H7 (cell line): Measurements from ENCODE around the gene VPS51. TPM values are rescaled to one million over a fixed set of nuclear protein-coding genes. Genes with fewer than 3 reads are reported as not detected.

Experiments used
- DNase-seq: peaks from one replicate; pipeline ENCODE4 v3.0.0; 2012
- H3K27me3 ChIP-seq: 2 replicates; pipeline ENCODE4 v1.6.0; 2011; ENCODE audit warnings: mild to moderate bottlenecking, low read length; ENCODE audit not compliant: control insufficient read depth, insufficient read depth
- H3K36me3 ChIP-seq: replicated peaks from 2 replicates; pipeline ENCODE4 v1.5.1; 2011; ENCODE audit warnings: low read length; ENCODE audit not compliant: control insufficient read depth, insufficient read depth
- H3K4me3 ChIP-seq: 2 replicates; pipeline ENCODE4 v1.5.1; 2011; ENCODE audit warnings: low read depth, mild to moderate bottlenecking, control low read depth, low read length, moderate library complexity; ENCODE audit not compliant: insufficient read depth
- total RNA-seq: library from RNA; depleted of rRNA; stranded (reverse); fragments of >200 nt; shearing (Covaris generic); gene quantifications from 2 replicates; pipeline ENCODE4 v1.2.3, GENCODE V29; 2014

The VPS51 gene
- total RNA-seq, 1 experiment from 2014 or later = 162 TPM

- no peak for DNase-seq
- no peaks in the 10 kb centered on the region; the same call in none of the 2 replicates for H3K36me3 ChIP-seq
- H3K27me3 ChIP-seq = no peaks in the 10 kb centered on the region
These were observed 12.6 kb downstream of the VPS51 start for GRCh38 chr11:65108469-65109123.

GRCh38 chr11:65109231-65110198, 13.5 kb downstream of the VPS51 start:
- DNase-seq = peak; percentile 51
- Histone ChIP-seq H3K36me3 (no peaks in the 10 kb centered on the region; the same call in none of the 2 replicates), H3K4me3 (no peak overlapping the region), H3K27me3 (no peaks in the 10 kb centered on the region)

More at GRCh38 chr11:65108469-65109123, 12.6 kb downstream of the VPS51 start:
- H3K4me3 ChIP-seq = no peak overlapping the region

GRCh38 chr11:65110354-65110861, 14.4 kb downstream of the VPS51 start:
- no peaks in the 10 kb centered on the region; the same call in none of the 2 replicates for H3K36me3 ChIP-seq
- DNase-seq = peak; percentile 97
- no peak overlapping the region for H3K4me3 ChIP-seq
- no peaks in the 10 kb centered on the region for H3K27me3 ChIP-seq

DNA sequence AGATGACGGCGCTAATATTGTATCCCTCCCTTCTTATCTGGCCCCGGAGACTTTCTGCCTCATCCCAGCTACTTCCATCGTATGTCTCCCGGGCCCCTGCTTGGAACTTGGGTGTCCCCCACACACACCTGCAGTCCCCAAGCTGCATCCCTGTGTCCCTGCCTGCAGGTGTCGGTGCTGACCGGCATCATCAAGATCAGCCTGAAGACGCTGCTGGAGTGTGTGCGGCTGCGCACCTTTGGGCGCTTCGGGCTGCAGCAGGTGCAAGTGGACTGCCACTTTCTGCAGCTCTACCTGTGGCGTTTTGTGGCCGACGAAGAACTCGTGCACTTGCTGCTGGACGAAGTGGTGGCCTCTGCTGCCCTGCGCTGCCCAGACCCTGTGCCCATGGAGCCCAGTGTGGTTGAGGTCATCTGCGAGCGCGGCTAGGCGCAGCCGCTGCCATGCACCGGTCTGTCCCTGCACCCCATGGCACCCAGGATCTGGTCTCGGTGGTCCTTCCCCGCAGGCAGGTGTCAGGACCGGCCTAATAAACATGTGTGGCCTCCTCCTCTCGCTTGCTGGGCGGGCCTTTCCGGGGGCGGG, 15.2 kb downstream of the VPS51 start:
- Histone ChIP-seq H3K36me3 (peaks cover 3% of the 10 kb centered on the region), H3K27me3 (no peaks in the 10 kb centered on the region), H3K4me3 (no peak overlapping the region)
- no peak for DNase-seq

DNA sequence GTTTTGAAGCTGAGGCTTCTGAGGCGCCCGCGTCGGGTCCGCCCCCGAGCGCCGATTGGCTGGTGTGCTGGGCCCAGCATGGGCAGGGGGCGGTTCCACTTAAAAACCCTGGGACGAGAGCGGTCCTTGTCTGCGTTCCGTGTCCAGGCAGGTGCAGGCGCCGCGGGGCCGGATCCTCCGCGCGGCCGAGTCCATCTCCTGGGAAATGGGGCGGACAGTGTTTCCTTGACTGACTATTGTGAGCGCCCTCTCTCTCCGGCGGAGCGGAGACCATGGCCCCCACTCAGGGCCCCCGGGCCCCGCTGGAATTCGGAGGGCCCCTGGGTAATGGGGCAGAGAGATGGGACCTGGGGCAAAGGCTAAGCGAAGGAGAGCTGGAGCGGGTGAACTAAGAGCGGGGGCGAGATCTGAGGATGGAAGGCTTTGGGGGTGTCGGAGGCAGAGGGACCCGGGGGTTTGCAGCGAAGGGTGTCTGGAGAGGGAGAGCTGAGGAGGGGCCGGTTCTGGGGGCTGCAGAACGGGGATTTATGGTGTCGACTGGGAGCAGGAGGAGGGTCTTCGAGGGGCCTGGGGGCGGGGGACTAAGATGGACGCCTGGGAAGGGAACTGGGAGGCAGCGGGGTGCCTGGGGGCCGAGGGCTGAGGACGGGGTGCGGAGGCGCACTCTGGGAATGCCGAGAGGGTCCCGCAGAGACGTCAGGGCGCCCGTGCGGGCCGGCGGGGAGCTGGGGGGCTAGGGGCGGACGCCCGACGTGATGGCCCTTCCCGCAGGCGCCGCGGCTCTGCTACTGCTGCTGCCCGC, 15.9 kb downstream of the VPS51 start, which contains the start of gene TM7SF2:
Gene TM7SF2 (plus strand): TSS at position 129 of the 802 bp plus-strand sequence. CDS start 144 bp downstream, at position 273.
- Histone ChIP-seq H3K36me3 (peaks cover 3% of the 10 kb centered on the region), H3K4me3 (peak within 1 kb of the TSS; percentile 87), H3K27me3 (no peaks in the 10 kb centered on the region)
- peak; percentile 99 for DNase-seq

- no peaks in the 10 kb centered on the region for H3K27me3 ChIP-seq
- H3K36me3 ChIP-seq = peaks cover 3% of the 10 kb centered on the region
- H3K4me3 ChIP-seq = peak overlapping the region; percentile 87
- peak; percentile 93 for DNase-seq
These were observed 16.7 kb downstream of the VPS51 start for GRCh38 chr11:65112546-65113360.

- DNase-seq = no peak
- peaks cover 3% of the 10 kb centered on the region for H3K36me3 ChIP-seq
- H3K4me3 ChIP-seq = peak overlapping the region; percentile 87
- no peaks in the 10 kb centered on the region for H3K27me3 ChIP-seq
These were observed 17.3 kb downstream of the VPS51 start for GRCh38 chr11:65113361-65113756.

- Histone ChIP-seq H3K4me3 (no peak overlapping the region), H3K36me3 (peaks cover 5% of the 10 kb centered on the region), H3K27me3 (no peaks in the 10 kb centered on the region)
- no peak for DNase-seq
These were observed 17.8 kb downstream of the VPS51 start for GRCh38 chr11:65113839-65114238.

DNA sequence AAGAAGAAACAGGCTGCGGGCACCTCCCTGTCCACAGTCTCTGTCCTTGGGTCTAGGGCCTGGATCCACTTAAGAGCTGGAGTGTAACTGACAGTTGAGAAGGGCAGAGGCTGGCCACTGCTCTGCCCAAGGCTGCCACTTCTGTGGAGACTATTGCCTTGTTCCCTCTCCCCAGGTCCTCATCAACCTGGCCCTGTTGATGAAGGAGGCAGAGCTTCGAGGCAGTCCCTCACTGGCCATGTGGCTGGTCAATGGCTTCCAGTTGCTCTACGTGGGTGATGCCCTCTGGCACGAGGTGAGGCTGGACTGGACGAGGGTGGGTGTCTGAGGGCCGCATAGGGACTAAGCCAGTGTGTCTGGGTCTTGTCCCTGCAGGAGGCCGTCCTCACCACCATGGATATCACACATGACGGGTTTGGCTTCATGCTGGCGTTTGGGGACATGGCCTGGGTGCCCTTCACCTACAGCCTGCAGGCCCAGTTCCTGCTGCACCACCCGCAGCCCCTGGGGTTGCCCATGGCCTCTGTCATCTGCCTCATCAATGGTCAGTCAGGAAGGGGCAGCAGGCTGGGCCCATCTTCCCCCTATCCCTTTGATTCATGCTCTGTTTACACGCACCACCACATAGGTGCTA, 18.6 kb downstream of the VPS51 start:
- H3K27me3 ChIP-seq = no peaks in the 10 kb centered on the region
- peaks cover 7% of the 10 kb centered on the region for H3K36me3 ChIP-seq
- no peak for DNase-seq
- H3K4me3 ChIP-seq = no peak overlapping the region

- no peaks in the 10 kb centered on the region for H3K27me3 ChIP-seq
- H3K36me3 ChIP-seq = peaks cover 15% of the 10 kb centered on the region
- no peak overlapping the region for H3K4me3 ChIP-seq
- no peak for DNase-seq
These were observed 19.5 kb downstream of the VPS51 start for GRCh38 chr11:65115361-65116082.

DNA sequence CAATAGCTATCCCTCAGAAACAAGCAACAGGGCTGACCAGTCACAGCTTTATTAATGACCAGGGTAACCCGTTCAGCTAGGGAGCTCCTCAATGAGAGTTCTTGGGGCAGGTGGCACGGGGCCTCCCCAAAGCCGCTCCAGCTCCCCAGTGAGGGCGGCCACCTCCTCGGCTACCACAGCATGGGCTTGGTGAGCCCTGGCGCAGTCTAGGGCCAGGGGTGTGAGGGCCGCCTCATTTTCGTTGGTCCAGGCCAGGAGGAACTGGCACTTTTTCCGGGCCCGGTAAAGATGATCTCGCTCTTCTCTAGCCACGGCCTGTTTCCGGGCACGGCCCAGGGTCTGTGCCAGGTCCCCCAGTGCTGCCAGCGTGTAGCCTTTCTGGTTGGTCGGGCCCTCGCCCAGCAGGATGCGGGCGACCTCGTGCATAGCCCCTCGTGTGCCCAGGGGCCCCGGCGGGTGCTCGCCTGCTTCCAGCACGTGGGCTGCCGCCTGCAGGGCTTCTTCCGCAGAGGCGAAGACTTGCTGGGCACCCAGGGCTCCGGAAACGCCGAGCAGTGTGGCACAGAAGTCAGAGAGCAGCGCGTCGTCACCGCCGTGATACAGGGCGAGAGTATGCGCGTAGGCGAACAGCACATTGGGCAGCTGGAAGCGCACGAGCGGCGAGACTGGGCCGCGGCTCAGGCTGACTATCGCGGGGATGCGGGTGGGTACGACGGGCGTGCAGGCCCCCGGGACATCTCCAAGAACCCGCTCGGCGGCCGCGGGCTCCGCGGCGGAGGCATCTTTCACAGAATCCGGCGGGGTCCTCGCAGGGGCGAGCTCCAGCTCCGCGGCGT, 20.6 kb downstream of the VPS51 start:
- peak overlapping the region; percentile 92 for H3K4me3 ChIP-seq
- peaks cover 23% of the 10 kb centered on the region for H3K36me3 ChIP-seq
- peak; percentile 73 for DNase-seq
- no peaks in the 10 kb centered on the region for H3K27me3 ChIP-seq
